Mammary epithelial cell (primary cell): ENCODE measurements around the gene RABL6.
"Not testable (repeated sequence)": the region's sequence is repeated elsewhere in the genome, so short reads cannot be mapped to it uniquely, and the experiment has no call there.

Experiments
- EZH2 ChIP-seq: IDR thresholded peaks from 2 replicates; pipeline ENCODE4 v1.6.1; 2012; ENCODE audit warnings: low read length, inconsistent platforms, borderline replicate concordance
- TF ChIP-seq, protein P1 (sequence below), 2 donors: IDR thresholded peaks in 1 of 2; conservative IDR thresholded peaks in 1 of 2; 2 replicates each; pipeline ENCODE4 v1.5.1; 2011 to 2012; ENCODE audit warnings: inconsistent platforms in 2 of 2, low read length in 2 of 2, mild to moderate bottlenecking in 2 of 2, control low read depth in 1 of 2, low read depth in 1 of 2; ENCODE audit not compliant: insufficient read depth in 1 of 2; ENCODE audit errors: extremely low read depth in 1 of 2

GRCh38 chr9:136766410-136767120, 41.2 kb upstream of the RABL6 start:
- TF ChIP-seq, protein P1, sequence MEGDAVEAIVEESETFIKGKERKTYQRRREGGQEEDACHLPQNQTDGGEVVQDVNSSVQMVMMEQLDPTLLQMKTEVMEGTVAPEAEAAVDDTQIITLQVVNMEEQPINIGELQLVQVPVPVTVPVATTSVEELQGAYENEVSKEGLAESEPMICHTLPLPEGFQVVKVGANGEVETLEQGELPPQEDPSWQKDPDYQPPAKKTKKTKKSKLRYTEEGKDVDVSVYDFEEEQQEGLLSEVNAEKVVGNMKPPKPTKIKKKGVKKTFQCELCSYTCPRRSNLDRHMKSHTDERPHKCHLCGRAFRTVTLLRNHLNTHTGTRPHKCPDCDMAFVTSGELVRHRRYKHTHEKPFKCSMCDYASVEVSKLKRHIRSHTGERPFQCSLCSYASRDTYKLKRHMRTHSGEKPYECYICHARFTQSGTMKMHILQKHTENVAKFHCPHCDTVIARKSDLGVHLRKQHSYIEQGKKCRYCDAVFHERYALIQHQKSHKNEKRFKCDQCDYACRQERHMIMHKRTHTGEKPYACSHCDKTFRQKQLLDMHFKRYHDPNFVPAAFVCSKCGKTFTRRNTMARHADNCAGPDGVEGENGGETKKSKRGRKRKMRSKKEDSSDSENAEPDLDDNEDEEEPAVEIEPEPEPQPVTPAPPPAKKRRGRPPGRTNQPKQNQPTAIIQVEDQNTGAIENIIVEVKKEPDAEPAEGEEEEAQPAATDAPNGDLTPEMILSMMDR (conservative IDR thresholded peaks at IDR 0.05 in 1 of 2, IDR thresholded peaks at IDR 0.05 in 1 of 2; ENCODE audit: extremely low read depth in 1 of 2, insufficient read depth in 1 of 2, low read depth in 1 of 2, low read length in 2 of 2) = peak in 1 of 2 donors; percentile 46
- TF ChIP-seq EZH2 = not testable (repeated sequence)
